Panc1 (cell line): ENCODE data around the gene EGFL7. TPM values are rescaled to one million over a fixed set of nuclear protein-coding genes. Genes with fewer than 3 reads are reported as not detected.

ENCODE experiments used
- ATAC-seq: fragments of 200-7000 bp; cut with Tn5 transposase; 2 replicates; pipeline ENCODE4 v1.9.1; 2020; ENCODE audit warnings: mild to moderate bottlenecking, moderate library complexity
- BruUV-seq: library from RNA; stranded (reverse); fragments of 400-500 nt; replicated peaks from 2 replicates; lab custom pipeline; 2021; lab: Mats Ljungman, UMichigan
- CTCF ChIA-PET: fragments of 300-600 bp; sonication (Branson Sonifier 250); formaldehyde crosslinking; loops from one replicate; lab custom pipeline; 2022; ENCODE audit warnings: antibody characterized with exemption; lab: Charles Lee
- POLR2A ChIA-PET: fragments of 300-600 bp; sonication (Branson Sonifier 250); formaldehyde crosslinking; loops from one replicate; lab custom pipeline; 2022; ENCODE audit warnings: antibody characterized with exemption; lab: Charles Lee
- DNase-seq: peaks from one replicate; pipeline ENCODE4 v3.0.0-alpha.2; 2010; ENCODE audit warnings: low read depth, low spot score
- H3K27ac ChIP-seq: 2 replicates; pipeline ENCODE4 v1.5.1; 2011; ENCODE audit warnings: mild to moderate bottlenecking, low read length, inconsistent platforms
- H3K27me3 ChIP-seq: fragments of 200-500 bp; sonication (Bioruptor generic); 2 replicates; pipeline ENCODE4 v1.6.0; 2014; ENCODE audit warnings: low read length, inconsistent platforms; ENCODE audit not compliant: control insufficient read depth, insufficient read depth
- H3K36me3 ChIP-seq: fragments of 200-500 bp; sonication (Bioruptor generic); 2 replicates; pipeline ENCODE4 v1.5.1; 2014; ENCODE audit warnings: inconsistent platforms, mild to moderate bottlenecking, low read length, moderate library complexity; ENCODE audit not compliant: control insufficient read depth, insufficient read depth
- H3K4me1 ChIP-seq: 2 replicates; pipeline ENCODE4 v1.5.1; 2011; ENCODE audit warnings: inconsistent platforms, mild to moderate bottlenecking, low read length, moderate library complexity; ENCODE audit not compliant: control insufficient read depth, insufficient read depth
- H3K4me3 ChIP-seq, 2 experiments: 2 replicates each; pipeline ENCODE4 v1.5.1; 2011 to 2012; ENCODE audit warnings: low read depth in 2 of 2, low read length in 2 of 2, mild to moderate bottlenecking in 2 of 2, inconsistent platforms in 1 of 2, moderate library complexity in 1 of 2
- H3K9me3 ChIP-seq: fragments of 200-500 bp; sonication (Bioruptor generic); 2 replicates; pipeline ENCODE4 v1.5.1; 2014; ENCODE audit warnings: low read depth, mild to moderate bottlenecking, inconsistent platforms, low read length, moderate library complexity; ENCODE audit not compliant: control insufficient read depth, insufficient read depth
- POLR2AphosphoS5 ChIP-seq: IDR thresholded peaks from 2 replicates; pipeline ENCODE4 v1.6.1; 2012; ENCODE audit warnings: mild to moderate bottlenecking, low read depth, low read length, moderate library complexity
- SIN3A ChIP-seq: IDR thresholded peaks from 2 replicates; pipeline ENCODE4 v1.6.1; 2012; ENCODE audit warnings: low read depth, mild to moderate bottlenecking, low read length, moderate library complexity, borderline replicate concordance; ENCODE audit not compliant: insufficient read depth
- TCF7L2 ChIP-seq: IDR thresholded peaks from 2 replicates; pipeline ENCODE4 v1.6.1; 2011; ENCODE audit warnings: mild to moderate bottlenecking, low read depth, low read length, inconsistent platforms
- in situ Hi-C: cut with HindIII; loops from 2 replicates; pipeline ENCODE4 v1.10.0; 2016; ENCODE audit warnings: low sequenced_read_pairs, low pct_unique_long_range_greater_than_20kb
- intact Hi-C: fragments of 100-400 bp; cut with micrococcal nuclease; formaldehyde crosslinking; loops from one replicate; pipeline ENCODE4 v1.10.0; 2022; ENCODE audit not compliant: unreplicated experiment
- total RNA-seq: library from RNA; stranded (reverse); gene quantifications from one replicate; pipeline ENCODE4 v1.2.1, GENCODE V29; 2021; ENCODE audit not compliant: unreplicated experiment
- TF ChIP-seq, protein P1 (sequence below), 2 experiments: IDR thresholded peaks; 2 replicates each; pipeline ENCODE4 v1.6.1; 2011 to 2012; ENCODE audit warnings: low read depth in 2 of 2, control low read depth in 1 of 2, low read length in 1 of 2, mild to moderate bottlenecking in 1 of 2, moderate library complexity in 1 of 2; ENCODE audit not compliant: insufficient read depth in 1 of 2
- TF ChIP-seq, protein P2 (sequence below): fragments of 450-650 bp; IDR thresholded peaks from 2 replicates; pipeline ENCODE4 v1.5.1; 2017; ENCODE audit warnings: mild to moderate bottlenecking

Gene EGFL7
- total RNA-seq, 1 experiment from 2014 or later, result 42.3 TPM

DNA sequence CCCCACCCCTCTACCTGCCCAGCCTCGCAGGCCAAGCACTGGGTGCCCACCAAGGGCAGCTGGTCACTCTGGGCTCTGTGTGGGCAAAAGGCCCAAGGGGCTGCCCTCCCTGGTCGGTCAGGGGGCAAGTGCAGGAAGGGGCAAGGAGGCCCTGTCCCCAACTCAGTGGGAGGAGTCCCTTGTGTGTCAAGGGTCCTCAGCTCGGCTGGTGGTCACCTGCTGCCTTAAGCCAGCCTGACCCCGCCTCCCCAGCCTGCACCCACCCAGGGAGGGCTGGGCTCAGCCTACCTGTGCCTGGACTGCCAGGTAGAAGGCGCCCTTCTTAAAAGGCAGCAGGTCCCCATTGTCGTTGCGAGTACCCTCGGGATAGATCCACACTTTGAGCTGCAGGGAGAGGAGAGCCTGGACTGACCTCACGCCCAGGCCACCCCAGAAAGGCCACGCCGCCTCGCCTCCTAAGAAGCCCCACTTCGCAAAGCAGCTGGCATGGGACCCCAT lies 13.6 kb downstream of the EGFL7 start:
- Histone ChIP-seq H3K36me3 (no peaks in the 10 kb centered on the region), H3K9me3 (no peaks in the 10 kb centered on the region), H3K27me3 (no peaks in the 10 kb centered on the region), H3K27ac (no peak overlapping the region), H3K4me3 (no peak overlapping the region), H3K4me1 (peaks cover 22% of the 10 kb centered on the region)
- DNase-seq (no peak), ATAC-seq (no peak)
- POLR2A ChIA-PET, result interaction anchor here (0.9 kb wide), 1 partner anchor 13 kb away, joined by 3 read pairs; no protein-coding TSS in a partner anchor
- TF ChIP-seq POLR2AphosphoS5 (no peak), SIN3A (no peak), TCF7L2 (no peak)
- TF ChIP-seq, protein P1, sequence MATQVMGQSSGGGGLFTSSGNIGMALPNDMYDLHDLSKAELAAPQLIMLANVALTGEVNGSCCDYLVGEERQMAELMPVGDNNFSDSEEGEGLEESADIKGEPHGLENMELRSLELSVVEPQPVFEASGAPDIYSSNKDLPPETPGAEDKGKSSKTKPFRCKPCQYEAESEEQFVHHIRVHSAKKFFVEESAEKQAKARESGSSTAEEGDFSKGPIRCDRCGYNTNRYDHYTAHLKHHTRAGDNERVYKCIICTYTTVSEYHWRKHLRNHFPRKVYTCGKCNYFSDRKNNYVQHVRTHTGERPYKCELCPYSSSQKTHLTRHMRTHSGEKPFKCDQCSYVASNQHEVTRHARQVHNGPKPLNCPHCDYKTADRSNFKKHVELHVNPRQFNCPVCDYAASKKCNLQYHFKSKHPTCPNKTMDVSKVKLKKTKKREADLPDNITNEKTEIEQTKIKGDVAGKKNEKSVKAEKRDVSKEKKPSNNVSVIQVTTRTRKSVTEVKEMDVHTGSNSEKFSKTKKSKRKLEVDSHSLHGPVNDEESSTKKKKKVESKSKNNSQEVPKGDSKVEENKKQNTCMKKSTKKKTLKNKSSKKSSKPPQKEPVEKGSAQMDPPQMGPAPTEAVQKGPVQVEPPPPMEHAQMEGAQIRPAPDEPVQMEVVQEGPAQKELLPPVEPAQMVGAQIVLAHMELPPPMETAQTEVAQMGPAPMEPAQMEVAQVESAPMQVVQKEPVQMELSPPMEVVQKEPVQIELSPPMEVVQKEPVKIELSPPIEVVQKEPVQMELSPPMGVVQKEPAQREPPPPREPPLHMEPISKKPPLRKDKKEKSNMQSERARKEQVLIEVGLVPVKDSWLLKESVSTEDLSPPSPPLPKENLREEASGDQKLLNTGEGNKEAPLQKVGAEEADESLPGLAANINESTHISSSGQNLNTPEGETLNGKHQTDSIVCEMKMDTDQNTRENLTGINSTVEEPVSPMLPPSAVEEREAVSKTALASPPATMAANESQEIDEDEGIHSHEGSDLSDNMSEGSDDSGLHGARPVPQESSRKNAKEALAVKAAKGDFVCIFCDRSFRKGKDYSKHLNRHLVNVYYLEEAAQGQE (IDR thresholded peaks at IDR 0.05; ENCODE audit: insufficient read depth in 1 of 2, low read depth in 2 of 2, low read length in 1 of 2), result no peak
- TF ChIP-seq, protein P2, sequence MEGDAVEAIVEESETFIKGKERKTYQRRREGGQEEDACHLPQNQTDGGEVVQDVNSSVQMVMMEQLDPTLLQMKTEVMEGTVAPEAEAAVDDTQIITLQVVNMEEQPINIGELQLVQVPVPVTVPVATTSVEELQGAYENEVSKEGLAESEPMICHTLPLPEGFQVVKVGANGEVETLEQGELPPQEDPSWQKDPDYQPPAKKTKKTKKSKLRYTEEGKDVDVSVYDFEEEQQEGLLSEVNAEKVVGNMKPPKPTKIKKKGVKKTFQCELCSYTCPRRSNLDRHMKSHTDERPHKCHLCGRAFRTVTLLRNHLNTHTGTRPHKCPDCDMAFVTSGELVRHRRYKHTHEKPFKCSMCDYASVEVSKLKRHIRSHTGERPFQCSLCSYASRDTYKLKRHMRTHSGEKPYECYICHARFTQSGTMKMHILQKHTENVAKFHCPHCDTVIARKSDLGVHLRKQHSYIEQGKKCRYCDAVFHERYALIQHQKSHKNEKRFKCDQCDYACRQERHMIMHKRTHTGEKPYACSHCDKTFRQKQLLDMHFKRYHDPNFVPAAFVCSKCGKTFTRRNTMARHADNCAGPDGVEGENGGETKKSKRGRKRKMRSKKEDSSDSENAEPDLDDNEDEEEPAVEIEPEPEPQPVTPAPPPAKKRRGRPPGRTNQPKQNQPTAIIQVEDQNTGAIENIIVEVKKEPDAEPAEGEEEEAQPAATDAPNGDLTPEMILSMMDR, result no peak
- no TSS peak for BruUV-seq
- CTCF ChIA-PET, result no interaction called here
- in situ Hi-C loops (no loop called here), intact Hi-C loops (no loop called here)

DNA sequence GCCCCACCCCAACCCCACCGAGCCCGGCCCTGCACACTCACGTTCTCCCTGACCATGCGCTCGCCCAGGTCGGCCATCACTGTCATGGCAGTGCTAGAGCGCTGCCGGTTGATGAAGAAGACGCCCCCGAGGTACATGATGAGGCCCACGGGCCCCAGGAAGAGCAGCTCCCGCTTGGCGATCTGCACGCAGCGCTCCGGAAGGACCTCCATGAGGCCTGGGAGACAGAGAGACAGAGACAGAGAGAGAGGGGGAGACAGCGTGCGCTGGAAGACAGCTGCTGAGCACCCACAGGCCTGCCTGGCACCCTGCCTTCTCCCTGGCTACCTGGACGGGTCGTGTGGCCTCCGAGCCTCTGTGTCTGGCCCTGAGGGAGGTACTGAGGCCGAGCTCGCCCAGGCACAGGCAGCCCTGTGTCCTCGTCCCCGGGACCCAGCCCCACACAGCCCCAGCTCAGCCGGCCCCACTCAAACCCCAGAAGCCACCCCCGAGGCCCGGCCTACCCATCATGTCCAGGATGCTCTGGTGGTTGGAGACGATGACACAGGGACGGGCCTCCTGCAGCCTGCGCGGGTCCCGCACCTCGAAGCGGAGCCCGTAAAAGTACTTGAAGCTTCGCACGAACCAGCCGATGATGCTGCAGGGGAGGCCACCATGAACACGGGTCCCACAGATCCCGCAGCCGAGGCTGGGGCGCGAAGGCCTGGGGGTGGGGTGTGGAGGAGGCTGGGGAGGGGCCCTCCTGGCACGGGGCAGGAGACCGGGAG lies 14.4 kb downstream of the EGFL7 start:
- BruUV-seq, result no TSS peak
- Histone ChIP-seq H3K27ac (no peak overlapping the region), H3K4me3 (no peak overlapping the region), H3K4me1 (peaks cover 17% of the 10 kb centered on the region), H3K27me3 (no peaks in the 10 kb centered on the region), H3K36me3 (no peaks in the 10 kb centered on the region), H3K9me3 (no peaks in the 10 kb centered on the region)
- ChIA-PET POLR2A (no interaction called here), CTCF (interaction anchor here (1.0 kb wide), 1 partner anchor 13 kb away, joined by 3 read pairs; no protein-coding TSS in a partner anchor)
- in situ Hi-C loops (no loop called here), intact Hi-C loops (no loop called here)
- TF ChIP-seq TCF7L2 (no peak), SIN3A (no peak), POLR2AphosphoS5 (no peak)
- TF ChIP-seq, protein P1 (IDR thresholded peaks at IDR 0.05; ENCODE audit: insufficient read depth in 1 of 2, low read depth in 2 of 2, low read length in 1 of 2), result no peak
- TF ChIP-seq, protein P2, result no peak
- ATAC-seq, result no peak
- no peak for DNase-seq
